HEK293 (cell line): ENCODE results near the gene CATSPERD.
A peak's percentile ranks its signal among the peaks of the same experiment; 100 is the strongest.

Source experiments
- BCL11A ChIP-seq: fragments of 450-650 bp; formaldehyde crosslinking; IDR thresholded peaks from 2 replicates; pipeline ENCODE4 v1.5.1; 2016; ENCODE audit warnings: low read depth, missing biosample characterization, missing genetic modification characterization
- CTCF ChIP-seq: fragments of 450-650 bp; formaldehyde crosslinking; IDR thresholded peaks from 2 replicates; pipeline ENCODE4 v1.5.1; 2016; ENCODE audit warnings: missing biosample characterization, missing genetic modification characterization
- HOXD13 ChIP-seq: sonication (generic); formaldehyde crosslinking; IDR thresholded peaks from 2 replicates; pipeline ENCODE4 v1.8.0; 2022; ENCODE audit warnings: missing genetic modification reagents, borderline replicate concordance
- KLF10 ChIP-seq: fragments of 450-650 bp; IDR thresholded peaks from 2 replicates; pipeline ENCODE4 v1.5.1; 2018; ENCODE audit warnings: missing biosample characterization, mild to moderate bottlenecking, missing genetic modification characterization
- KLF16 ChIP-seq: fragments of 450-650 bp; formaldehyde crosslinking; IDR thresholded peaks from 2 replicates; pipeline ENCODE4 v1.5.1; 2017; ENCODE audit warnings: missing biosample characterization, missing genetic modification characterization
- MEIS1 ChIP-seq: sonication (generic); formaldehyde crosslinking; IDR thresholded peaks from 2 replicates; pipeline ENCODE4 v1.8.1; 2022; ENCODE audit warnings: missing genetic modification reagents, mild to moderate bottlenecking, borderline replicate concordance
- MYNN ChIP-seq: fragments of 450-650 bp; formaldehyde crosslinking; IDR thresholded peaks from 2 replicates; pipeline ENCODE4 v1.5.1; 2016; ENCODE audit warnings: missing biosample characterization, missing genetic modification characterization, borderline replicate concordance
- MZF1 ChIP-seq: fragments of 450-650 bp; formaldehyde crosslinking; IDR thresholded peaks from 2 replicates; pipeline ENCODE4 v1.5.1; 2017; ENCODE audit warnings: missing biosample characterization, missing genetic modification characterization, borderline replicate concordance
- PRDM4 ChIP-seq: fragments of 450-650 bp; formaldehyde crosslinking; IDR thresholded peaks from 2 replicates; pipeline ENCODE4 v1.5.1; 2017; ENCODE audit warnings: missing biosample characterization, missing genetic modification characterization
- TSHZ1 ChIP-seq: fragments of 450-650 bp; formaldehyde crosslinking; IDR thresholded peaks from 2 replicates; pipeline ENCODE4 v1.5.1; 2016; ENCODE audit warnings: missing biosample characterization, missing genetic modification characterization, borderline replicate concordance
- ZBTB11 ChIP-seq: fragments of 450-650 bp; formaldehyde crosslinking; conservative IDR thresholded peaks from 2 replicates; pipeline ENCODE4 v1.5.1; 2016; ENCODE audit warnings: low read depth, missing biosample characterization, missing genetic modification characterization
- ZBTB17 ChIP-seq: fragments of 450-650 bp; formaldehyde crosslinking; IDR thresholded peaks from 2 replicates; pipeline ENCODE4 v1.5.1; 2016; ENCODE audit warnings: missing biosample characterization, missing genetic modification characterization
- ZBTB20 ChIP-seq: fragments of 450-650 bp; formaldehyde crosslinking; IDR thresholded peaks from 2 replicates; pipeline ENCODE4 v1.5.1; 2016; ENCODE audit warnings: missing biosample characterization, missing genetic modification characterization
- ZBTB8A ChIP-seq: fragments of 450-650 bp; formaldehyde crosslinking; IDR thresholded peaks from 2 replicates; pipeline ENCODE4 v1.5.1; 2016; ENCODE audit warnings: missing biosample characterization, missing genetic modification characterization
- ZNF138 ChIP-seq: fragments of 450-650 bp; formaldehyde crosslinking; IDR thresholded peaks from 2 replicates; pipeline ENCODE4 v1.5.1; 2016; ENCODE audit warnings: missing biosample characterization, missing genetic modification characterization, borderline replicate concordance
- ZNF169 ChIP-seq: fragments of 450-650 bp; formaldehyde crosslinking; IDR thresholded peaks from 2 replicates; pipeline ENCODE4 v1.5.1; 2016; ENCODE audit warnings: missing biosample characterization, missing genetic modification characterization
- ZNF19 ChIP-seq: fragments of 450-650 bp; formaldehyde crosslinking; IDR thresholded peaks from 2 replicates; pipeline ENCODE4; 2016; ENCODE audit warnings: missing biosample characterization, missing genetic modification characterization, low read depth
- ZNF350 ChIP-seq: fragments of 450-650 bp; formaldehyde crosslinking; IDR thresholded peaks from 2 replicates; pipeline ENCODE4 v1.5.0; 2017; ENCODE audit warnings: missing biosample characterization, mild to moderate bottlenecking, missing genetic modification characterization
- ZNF391 ChIP-seq: fragments of 450-650 bp; formaldehyde crosslinking; IDR thresholded peaks from 2 replicates; pipeline ENCODE4 v1.5.1; 2016; ENCODE audit warnings: low read depth, missing biosample characterization, missing genetic modification characterization, borderline replicate concordance
- ZNF416 ChIP-seq: fragments of 450-650 bp; formaldehyde crosslinking; IDR thresholded peaks from 2 replicates; pipeline ENCODE4 v1.5.1; 2016; ENCODE audit warnings: missing biosample characterization, missing genetic modification characterization
- ZNF529 ChIP-seq: fragments of 450-650 bp; formaldehyde crosslinking; IDR thresholded peaks from 2 replicates; pipeline ENCODE4 v1.5.1; 2017; ENCODE audit warnings: missing genetic modification characterization, missing biosample characterization; ENCODE audit not compliant: insufficient replicate concordance
- ZSCAN18 ChIP-seq: fragments of 450-650 bp; formaldehyde crosslinking; IDR thresholded peaks from 2 replicates; pipeline ENCODE4 v1.5.1; 2016; ENCODE audit warnings: missing biosample characterization, missing genetic modification characterization
- ZXDB ChIP-seq: fragments of 450-650 bp; formaldehyde crosslinking; IDR thresholded peaks from 2 replicates; pipeline ENCODE4 v1.5.1; 2016; ENCODE audit warnings: missing biosample characterization, missing genetic modification characterization
- TF ChIP-seq, protein P1 (sequence below): fragments of 450-650 bp; formaldehyde crosslinking; IDR thresholded peaks from 2 replicates; pipeline ENCODE4 v1.5.1; 2016; ENCODE audit warnings: missing biosample characterization, missing genetic modification characterization, borderline replicate concordance

The CATSPERD gene

DNA sequence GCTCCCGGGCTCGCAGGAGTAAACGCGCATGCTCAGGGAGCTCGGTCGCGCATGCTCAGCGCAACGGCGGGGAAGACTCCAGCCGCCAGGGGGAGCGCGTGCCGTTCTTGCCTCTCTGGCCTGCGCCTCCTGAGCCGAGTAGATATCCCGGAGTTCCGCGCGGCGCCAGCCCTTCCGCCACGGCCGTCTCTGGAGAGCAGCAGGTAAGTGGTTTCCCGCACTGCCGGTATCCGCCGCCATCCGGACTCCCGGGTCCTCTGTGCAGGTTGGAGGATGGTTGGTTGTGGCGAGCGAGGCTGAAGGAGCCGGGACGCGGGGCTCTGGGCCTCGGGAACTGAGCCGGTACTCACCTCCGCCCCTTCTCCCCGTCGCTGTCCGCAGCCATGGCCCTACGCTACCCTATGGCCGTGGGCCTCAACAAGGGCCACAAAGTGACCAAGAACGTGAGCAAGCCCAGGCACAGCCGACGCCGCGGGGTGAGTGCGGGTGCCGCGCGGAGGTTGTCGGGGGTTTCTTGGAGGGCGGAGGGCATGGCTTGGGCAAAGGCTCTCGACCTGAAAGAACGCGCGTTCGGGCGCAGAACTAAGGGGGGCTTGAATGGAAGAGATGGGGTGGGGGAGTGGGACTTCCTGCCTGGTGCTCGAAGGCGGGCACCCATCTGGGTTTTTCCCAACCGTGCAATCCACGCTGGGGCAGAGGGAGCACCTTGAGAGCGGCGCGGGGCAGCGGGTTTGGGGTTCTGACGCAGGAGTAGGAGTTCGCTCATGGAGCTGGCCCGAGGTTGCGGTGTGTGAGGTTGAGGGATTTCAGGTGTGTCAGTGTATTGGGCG lies 30.1 kb upstream of the CATSPERD start, which contains the start of gene RPL36 (continued):
- TF ChIP-seq TSHZ1 (no peak), ZSCAN18 (tag by site-specific recombination) (peak; percentile 59; the same call in 1 of the 2 replicates), MZF1 (tag by site-specific recombination) (0 out of 2 replicates have a peak, but pooled peaks have one; percentile 14), ZBTB8A (tag by site-specific recombination) (peak; percentile 67), ZNF529 (tag by site-specific recombination) (no peak), MEIS1 (CRISPR knock-in tag) (no peak), KLF16 (peak; percentile 74), ZBTB20 (tag by site-specific recombination) (peak; percentile 47; the same call in 1 of the 2 replicates), ZNF169 (tag by site-specific recombination) (no peak), BCL11A (no peak), ZBTB17 (tag by site-specific recombination) (peak; percentile 72), ZNF391 (tag by site-specific recombination) (peak; percentile 94; the same call in 1 of the 2 replicates), KLF10 (peak; percentile 73), ZXDB (peak; percentile 93), HOXD13 (CRISPR knock-in tag) (no peak), MYNN (no peak), ZNF416 (tag by site-specific recombination) (no peak), ZNF350 (no peak), CTCF (peak; percentile 100), ZNF138 (tag by site-specific recombination) (no peak), ZNF19 (tag by site-specific recombination) (no peak), PRDM4 (tag by site-specific recombination) (0 out of 2 replicates have a peak, but pooled peaks have one; percentile 25), ZBTB11 (peak; percentile 62)
- TF ChIP-seq, protein P1, sequence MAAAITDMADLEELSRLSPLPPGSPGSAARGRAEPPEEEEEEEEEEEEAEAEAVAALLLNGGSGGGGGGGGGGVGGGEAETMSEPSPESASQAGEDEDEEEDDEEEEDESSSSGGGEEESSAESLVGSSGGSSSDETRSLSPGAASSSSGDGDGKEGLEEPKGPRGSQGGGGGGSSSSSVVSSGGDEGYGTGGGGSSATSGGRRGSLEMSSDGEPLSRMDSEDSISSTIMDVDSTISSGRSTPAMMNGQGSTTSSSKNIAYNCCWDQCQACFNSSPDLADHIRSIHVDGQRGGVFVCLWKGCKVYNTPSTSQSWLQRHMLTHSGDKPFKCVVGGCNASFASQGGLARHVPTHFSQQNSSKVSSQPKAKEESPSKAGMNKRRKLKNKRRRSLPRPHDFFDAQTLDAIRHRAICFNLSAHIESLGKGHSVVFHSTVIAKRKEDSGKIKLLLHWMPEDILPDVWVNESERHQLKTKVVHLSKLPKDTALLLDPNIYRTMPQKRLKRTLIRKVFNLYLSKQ (tag by site-specific recombination): no peak
